ENCODE data around the gene UNC5CL. TPM values are rescaled to one million over a fixed set of nuclear protein-coding genes. Genes with fewer than 3 reads are reported as not detected.

Gene UNC5CL
- total and polyA plus RNA-seq, 9 of the 15 experiments (the other 6 are each of a cell fraction or from before 2014, with no cell fraction given) = 0.07 to 1.8 (median 0.62) TPM; not detected in 1

DNA sequence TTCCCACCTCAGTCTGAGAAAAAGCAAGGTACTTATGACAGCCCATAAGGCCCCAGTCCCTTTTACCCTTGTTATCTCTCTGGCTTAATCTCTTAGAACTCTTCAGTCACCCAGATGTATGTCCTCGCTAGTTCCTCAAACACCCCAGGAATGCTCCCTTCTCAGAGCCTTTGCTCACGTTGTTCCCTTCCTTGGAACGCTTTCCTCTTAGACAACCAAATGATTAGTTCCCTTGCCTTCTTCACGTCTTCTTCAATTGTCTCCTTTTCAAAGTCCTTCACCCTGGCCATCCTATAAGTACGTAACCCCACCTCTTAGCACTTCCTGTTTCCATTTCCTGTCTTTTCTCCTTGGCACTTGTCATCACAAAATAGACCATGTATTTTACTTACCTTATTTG lies 12.9 kb upstream of the UNC5CL start (continued):
- TF ChIP-seq ZNF212 (CRISPR knock-in tag; IDR thresholded peaks at IDR 0.05) = no peak
- TF ChIP-seq, protein P1, sequence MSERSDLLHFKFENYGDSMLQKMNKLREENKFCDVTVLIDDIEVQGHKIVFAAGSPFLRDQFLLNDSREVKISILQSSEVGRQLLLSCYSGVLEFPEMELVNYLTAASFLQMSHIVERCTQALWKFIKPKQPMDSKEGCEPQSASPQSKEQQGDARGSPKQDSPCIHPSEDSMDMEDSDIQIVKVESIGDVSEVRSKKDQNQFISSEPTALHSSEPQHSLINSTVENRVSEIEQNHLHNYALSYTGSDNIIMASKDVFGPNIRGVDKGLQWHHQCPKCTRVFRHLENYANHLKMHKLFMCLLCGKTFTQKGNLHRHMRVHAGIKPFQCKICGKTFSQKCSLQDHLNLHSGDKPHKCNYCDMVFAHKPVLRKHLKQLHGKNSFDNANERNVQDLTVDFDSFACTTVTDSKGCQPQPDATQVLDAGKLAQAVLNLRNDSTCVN (CRISPR knock-in tag; IDR thresholded peaks at IDR 0.05) = 0 out of 2 replicates have a peak, but pooled peaks have one; percentile 44
- peak; percentile 97 for TF ChIP-seq SPI1 (IDR thresholded peaks at IDR 0.05; ENCODE audit: borderline replicate concordance, low read depth, low read length)
- TF ChIP-seq EHMT2 (IDR thresholded peaks at IDR 0.05) = peak; percentile 39; the same call in 1 of the 2 replicates
- no peak for TF ChIP-seq BRCA1 (IDR thresholded peaks at IDR 0.05)
- TF ChIP-seq BRCA1 (CRISPR knock-in tag; IDR thresholded peaks at IDR 0.05) = no peak
- TF ChIP-seq RNF2 (IDR thresholded peaks at IDR 0.05) = no peak
- TF ChIP-seq, protein P2, sequence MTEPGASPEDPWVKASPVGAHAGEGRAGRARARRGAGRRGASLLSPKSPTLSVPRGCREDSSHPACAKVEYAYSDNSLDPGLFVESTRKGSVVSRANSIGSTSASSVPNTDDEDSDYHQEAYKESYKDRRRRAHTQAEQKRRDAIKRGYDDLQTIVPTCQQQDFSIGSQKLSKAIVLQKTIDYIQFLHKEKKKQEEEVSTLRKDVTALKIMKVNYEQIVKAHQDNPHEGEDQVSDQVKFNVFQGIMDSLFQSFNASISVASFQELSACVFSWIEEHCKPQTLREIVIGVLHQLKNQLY (CRISPR knock-in tag; conservative IDR thresholded peaks at IDR 0.05) = no peak
- no peak for TF ChIP-seq BMI1 (IDR thresholded peaks at IDR 0.05; ENCODE audit: low read length)
- no peak for TF ChIP-seq SLC30A9 (CRISPR knock-in tag; IDR thresholded peaks at IDR 0.05)
- TF ChIP-seq GABPA (tag; conservative IDR thresholded peaks at IDR 0.05; ENCODE audit: low read depth) = peak; percentile 63
- no peak for TF ChIP-seq SIN3B (IDR thresholded peaks at IDR 0.05; ENCODE audit: low read depth)
- TF ChIP-seq SMAD4 (CRISPR knock-in tag; conservative IDR thresholded peaks at IDR 0.05) = 0 out of 2 replicates have a peak, but pooled peaks have one; percentile 34
- TF ChIP-seq KLF6 (CRISPR knock-in tag; IDR thresholded peaks at IDR 0.05; ENCODE audit: borderline replicate concordance) = peak; percentile 55; the same call in 1 of the 2 replicates
- TF ChIP-seq, protein P3, sequence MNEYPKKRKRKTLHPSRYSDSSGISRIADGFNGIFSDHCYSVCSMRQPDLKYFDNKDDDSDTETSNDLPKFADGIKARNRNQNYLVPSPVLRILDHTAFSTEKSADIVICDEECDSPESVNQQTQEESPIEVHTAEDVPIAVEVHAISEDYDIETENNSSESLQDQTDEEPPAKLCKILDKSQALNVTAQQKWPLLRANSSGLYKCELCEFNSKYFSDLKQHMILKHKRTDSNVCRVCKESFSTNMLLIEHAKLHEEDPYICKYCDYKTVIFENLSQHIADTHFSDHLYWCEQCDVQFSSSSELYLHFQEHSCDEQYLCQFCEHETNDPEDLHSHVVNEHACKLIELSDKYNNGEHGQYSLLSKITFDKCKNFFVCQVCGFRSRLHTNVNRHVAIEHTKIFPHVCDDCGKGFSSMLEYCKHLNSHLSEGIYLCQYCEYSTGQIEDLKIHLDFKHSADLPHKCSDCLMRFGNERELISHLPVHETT (CRISPR knock-in tag; conservative IDR thresholded peaks at IDR 0.05 in 1 of 2, IDR thresholded peaks at IDR 0.05 in 1 of 2) = peak in 1 of 2 experiments; percentile 65; a peak in 2 of 4 replicates
- TF ChIP-seq SMARCE1 (IDR thresholded peaks at IDR 0.05) = peak; percentile 17; the same call in 1 of the 2 replicates
- no peak for TF ChIP-seq NR2C1 (IDR thresholded peaks at IDR 0.05)
- TF ChIP-seq NR2C1 (tag; IDR thresholded peaks at IDR 0.05) = peak; percentile 48; the same call in 1 of the 2 replicates
- TF ChIP-seq, protein P4, sequence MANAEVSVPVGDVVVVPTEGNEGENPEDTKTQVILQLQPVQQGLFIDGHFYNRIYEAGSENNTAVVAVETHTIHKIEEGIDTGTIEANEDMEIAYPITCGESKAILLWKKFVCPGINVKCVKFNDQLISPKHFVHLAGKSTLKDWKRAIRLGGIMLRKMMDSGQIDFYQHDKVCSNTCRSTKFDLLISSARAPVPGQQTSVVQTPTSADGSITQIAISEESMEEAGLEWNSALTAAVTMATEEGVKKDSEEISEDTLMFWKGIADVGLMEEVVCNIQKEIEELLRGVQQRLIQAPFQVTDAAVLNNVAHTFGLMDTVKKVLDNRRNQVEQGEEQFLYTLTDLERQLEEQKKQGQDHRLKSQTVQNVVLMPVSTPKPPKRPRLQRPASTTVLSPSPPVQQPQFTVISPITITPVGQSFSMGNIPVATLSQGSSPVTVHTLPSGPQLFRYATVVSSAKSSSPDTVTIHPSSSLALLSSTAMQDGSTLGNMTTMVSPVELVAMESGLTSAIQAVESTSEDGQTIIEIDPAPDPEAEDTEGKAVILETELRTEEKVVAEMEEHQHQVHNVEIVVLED (CRISPR knock-in tag; IDR thresholded peaks at IDR 0.05) = 0 out of 2 replicates have a peak, but pooled peaks have one; percentile 6

Measured in K562 (cell line).